ENCODE data around the gene FXYD4.

Gene FXYD4

DNA sequence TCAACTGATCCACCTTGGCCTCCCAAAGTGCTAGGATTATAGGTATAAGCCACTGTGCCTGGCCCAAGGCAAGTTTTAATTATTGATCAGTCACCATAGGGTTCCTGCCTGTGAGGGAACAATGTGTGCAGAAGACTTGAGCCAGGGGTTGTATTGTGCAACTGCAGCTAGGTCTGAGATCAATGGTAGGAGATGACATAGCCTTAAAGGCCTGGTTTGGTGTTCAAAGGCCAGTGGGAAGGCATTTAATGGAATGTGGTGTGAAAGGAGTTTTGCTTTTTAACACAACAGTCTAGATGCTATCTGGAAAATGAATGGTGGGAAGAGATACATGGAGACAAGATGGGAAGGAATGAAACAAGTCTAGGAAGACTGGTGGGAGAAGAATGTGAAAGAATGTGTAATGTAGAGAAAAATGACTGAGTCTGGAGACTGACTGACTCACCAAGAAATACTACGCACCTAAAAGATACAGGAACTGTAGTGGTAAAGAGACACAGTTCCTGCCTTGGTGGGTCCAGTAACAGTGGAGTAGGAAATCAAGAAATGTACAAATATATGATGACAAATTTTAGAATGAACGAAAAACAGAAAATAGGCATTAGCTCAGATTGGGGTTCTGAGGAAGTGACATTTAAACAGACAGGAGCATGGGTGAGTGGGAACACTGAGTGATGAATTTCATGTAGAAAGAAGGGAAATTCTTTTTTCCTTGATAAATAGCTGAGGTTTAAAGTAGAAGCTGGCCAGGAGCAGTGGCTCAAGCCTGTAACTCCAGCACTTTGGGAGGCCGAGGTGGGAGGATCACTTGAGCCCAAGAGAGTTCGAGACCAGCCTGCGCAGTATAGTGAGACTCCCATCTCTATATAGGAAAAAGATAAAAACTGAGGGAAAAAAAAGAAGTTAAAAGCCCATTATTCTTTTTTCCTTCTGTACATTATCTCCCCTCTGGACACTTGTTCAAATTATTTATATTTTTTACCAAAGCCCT lies 28.2 kb downstream of the FXYD4 start:
- Histone ChIP-seq H3K9me3 (ENCODE audit: control insufficient read depth in 5 of 5, low read length in 5 of 5) (no peaks in the 10 kb centered on the region), H3K27ac (ENCODE audit: low read depth, low read length) (peak overlapping the region; percentile 13), H3K27me3 (ENCODE audit: control insufficient read depth in 5 of 5, insufficient read depth in 4 of 5, low read length in 5 of 5) (no peaks in the 10 kb centered on the region), H3K4me3 (ENCODE audit: low read depth in 1 of 5, low read length in 5 of 5) (no peak overlapping the region), H3K36me3 (ENCODE audit: control insufficient read depth in 5 of 5, insufficient read depth in 5 of 5, low read length in 5 of 5) (peaks cover 0 to 14% (median 7%) of the 10 kb centered on the region in 5 donors), H3K4me1 (ENCODE audit: control insufficient read depth in 5 of 5, insufficient read depth in 5 of 5, low read length in 5 of 5) (peaks cover 1 to 64% (median 49%) of the 10 kb centered on the region in 5 donors), H3K9ac (ENCODE audit: low read length in 5 of 5) (no peak overlapping the region)

DNA sequence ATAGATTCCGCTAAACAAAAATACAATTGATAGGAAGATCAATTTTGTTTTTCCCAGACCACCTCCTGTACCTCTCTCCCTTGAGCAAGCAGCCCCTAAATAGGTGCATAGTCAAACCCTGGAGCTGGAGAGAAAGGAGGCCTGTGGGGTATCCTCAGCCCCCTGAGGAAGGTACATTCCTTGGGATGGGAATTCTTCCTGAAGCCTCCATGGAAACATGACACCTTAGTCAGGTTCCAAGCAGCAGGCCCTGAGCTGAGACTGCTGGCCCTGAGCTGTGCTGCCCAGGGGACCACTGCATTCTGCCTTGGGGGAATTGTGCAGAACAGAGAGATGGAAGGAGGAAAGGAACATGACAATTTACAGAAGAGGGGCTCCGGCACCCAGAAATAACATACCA lies 30.2 kb downstream of the FXYD4 start:
- Histone ChIP-seq H3K4me1 (ENCODE audit: control insufficient read depth in 5 of 5, insufficient read depth in 5 of 5, low read length in 5 of 5) (peaks cover 3 to 59% (median 51%) of the 10 kb centered on the region in 5 donors), H3K4me3 (ENCODE audit: low read depth in 1 of 5, low read length in 5 of 5) (no peak overlapping the region), H3K27me3 (ENCODE audit: control insufficient read depth in 5 of 5, insufficient read depth in 4 of 5, low read length in 5 of 5) (no peaks in the 10 kb centered on the region), H3K9me3 (ENCODE audit: control insufficient read depth in 5 of 5, low read length in 5 of 5) (no peaks in the 10 kb centered on the region), H3K36me3 (ENCODE audit: control insufficient read depth in 5 of 5, insufficient read depth in 5 of 5, low read length in 5 of 5) (peaks cover 0 to 12% (median 6%) of the 10 kb centered on the region in 5 donors), H3K27ac (ENCODE audit: low read depth, low read length) (peak overlapping the region; percentile 4), H3K9ac (ENCODE audit: low read length in 5 of 5) (peak overlapping the region in 1 of 5 donors; percentile 41)

- peak overlapping the region; percentile 4 for H3K27ac ChIP-seq (ENCODE audit: low read depth, low read length)
- no peaks in the 10 kb centered on the region for H3K9me3 ChIP-seq (ENCODE audit: control insufficient read depth in 5 of 5, low read length in 5 of 5)
- no peaks in the 10 kb centered on the region for H3K27me3 ChIP-seq (ENCODE audit: control insufficient read depth in 5 of 5, insufficient read depth in 4 of 5, low read length in 5 of 5)
- H3K4me3 ChIP-seq (ENCODE audit: low read depth in 1 of 5, low read length in 5 of 5): no peak overlapping the region
- no peak overlapping the region for H3K9ac ChIP-seq (ENCODE audit: low read length in 5 of 5)
- peaks cover 3 to 61% (median 53%) of the 10 kb centered on the region in 5 donors for H3K4me1 ChIP-seq (ENCODE audit: control insufficient read depth in 5 of 5, insufficient read depth in 5 of 5, low read length in 5 of 5)
- peaks cover 0 to 12% (median 6%) of the 10 kb centered on the region in 5 donors for H3K36me3 ChIP-seq (ENCODE audit: control insufficient read depth in 5 of 5, insufficient read depth in 5 of 5, low read length in 5 of 5)
Measured at GRCh38 chr10:43402176-43402575, 30.7 kb downstream of the FXYD4 start.

DNA sequence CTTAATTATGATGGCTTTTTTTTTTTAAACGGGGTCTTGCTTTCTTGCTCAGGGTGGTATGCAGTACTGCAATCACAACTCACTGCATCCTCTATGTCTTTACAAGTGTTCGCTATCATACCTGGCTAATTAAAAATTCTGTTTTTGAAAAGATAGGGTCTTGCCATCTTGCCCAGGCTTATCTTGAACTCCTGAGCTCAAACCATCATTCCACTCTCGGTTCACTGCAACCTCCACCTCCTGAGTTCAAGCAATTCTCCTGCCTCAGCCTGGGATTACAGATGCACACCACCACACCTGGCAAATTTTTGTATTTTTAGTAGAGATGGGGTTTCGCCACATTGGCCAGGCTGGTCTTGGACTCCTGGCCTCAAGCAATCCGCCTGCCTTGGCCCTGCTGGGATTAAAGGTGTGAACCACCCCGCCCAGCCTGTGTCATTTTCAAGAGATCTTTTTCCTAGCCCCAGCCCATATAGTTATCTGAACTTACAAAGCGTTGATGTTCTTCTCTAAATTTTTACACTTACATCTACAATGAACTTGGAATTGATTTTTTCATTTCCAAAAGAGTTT lies 31.5 kb downstream of the FXYD4 start:
- Histone ChIP-seq H3K9ac (ENCODE audit: low read length in 5 of 5) (no peak overlapping the region), H3K27me3 (ENCODE audit: control insufficient read depth in 5 of 5, insufficient read depth in 4 of 5, low read length in 5 of 5) (no peaks in the 10 kb centered on the region), H3K9me3 (ENCODE audit: control insufficient read depth in 5 of 5, low read length in 5 of 5) (no peaks in the 10 kb centered on the region), H3K4me3 (ENCODE audit: low read depth in 1 of 5, low read length in 5 of 5) (no peak overlapping the region), H3K36me3 (ENCODE audit: control insufficient read depth in 5 of 5, insufficient read depth in 5 of 5, low read length in 5 of 5) (peaks cover 0 to 12% (median 6%) of the 10 kb centered on the region in 5 donors), H3K27ac (ENCODE audit: low read depth, low read length) (no peak overlapping the region), H3K4me1 (ENCODE audit: control insufficient read depth in 5 of 5, insufficient read depth in 5 of 5, low read length in 5 of 5) (peaks cover 4 to 62% (median 53%) of the 10 kb centered on the region in 5 donors)

GRCh38 chr10:43403911-43404703 lies 32.7 kb downstream of the FXYD4 start:
- peak overlapping the region; percentile 6 for H3K27ac ChIP-seq (ENCODE audit: low read depth, low read length)
- no peaks in the 10 kb centered on the region for H3K9me3 ChIP-seq (ENCODE audit: control insufficient read depth in 5 of 5, low read length in 5 of 5)
- no peak overlapping the region for H3K4me3 ChIP-seq (ENCODE audit: low read depth in 1 of 5, low read length in 5 of 5)
- H3K27me3 ChIP-seq (ENCODE audit: control insufficient read depth in 5 of 5, insufficient read depth in 4 of 5, low read length in 5 of 5): no peaks in the 10 kb centered on the region
- H3K4me1 ChIP-seq (ENCODE audit: control insufficient read depth in 5 of 5, insufficient read depth in 5 of 5, low read length in 5 of 5): peaks cover 3 to 60% (median 48%) of the 10 kb centered on the region in 5 donors
- H3K9ac ChIP-seq (ENCODE audit: low read length in 5 of 5): no peak overlapping the region
- peaks cover 0 to 8% (median 6%) of the 10 kb centered on the region in 5 donors for H3K36me3 ChIP-seq (ENCODE audit: control insufficient read depth in 5 of 5, insufficient read depth in 5 of 5, low read length in 5 of 5)

- Histone ChIP-seq H3K27ac (ENCODE audit: low read depth, low read length) (peak overlapping the region; percentile 6), H3K9ac (ENCODE audit: low read length in 5 of 5) (no peak overlapping the region), H3K36me3 (ENCODE audit: control insufficient read depth in 5 of 5, insufficient read depth in 5 of 5, low read length in 5 of 5) (peaks cover 0 to 3% (median 3%) of the 10 kb centered on the region in 5 donors), H3K4me3 (ENCODE audit: low read depth in 1 of 5, low read length in 5 of 5) (no peak overlapping the region), H3K4me1 (ENCODE audit: control insufficient read depth in 5 of 5, insufficient read depth in 5 of 5, low read length in 5 of 5) (peaks cover 3 to 59% (median 46%) of the 10 kb centered on the region in 5 donors), H3K9me3 (ENCODE audit: control insufficient read depth in 5 of 5, low read length in 5 of 5) (no peaks in the 10 kb centered on the region), H3K27me3 (ENCODE audit: control insufficient read depth in 5 of 5, insufficient read depth in 4 of 5, low read length in 5 of 5) (no peaks in the 10 kb centered on the region)
Measured at GRCh38 chr10:43404704-43405084, 33.3 kb downstream of the FXYD4 start.

- Histone ChIP-seq H3K27ac (ENCODE audit: low read depth, low read length) (peak overlapping the region; percentile 99), H3K9me3 (ENCODE audit: control insufficient read depth in 5 of 5, low read length in 5 of 5) (no peaks in the 10 kb centered on the region), H3K4me3 (ENCODE audit: low read depth in 1 of 5, low read length in 5 of 5) (peak overlapping the region; percentile 70 to 86 (median 78)), H3K4me1 (ENCODE audit: control insufficient read depth in 5 of 5, insufficient read depth in 5 of 5, low read length in 5 of 5) (peaks cover 3 to 57% (median 40%) of the 10 kb centered on the region in 5 donors), H3K9ac (ENCODE audit: low read length in 5 of 5) (peak overlapping the region; percentile 77 to 99 (median 96)), H3K36me3 (ENCODE audit: control insufficient read depth in 5 of 5, insufficient read depth in 5 of 5, low read length in 5 of 5) (peaks cover 0 to 3% (median 0%) of the 10 kb centered on the region in 5 donors), H3K27me3 (ENCODE audit: control insufficient read depth in 5 of 5, insufficient read depth in 4 of 5, low read length in 5 of 5) (no peaks in the 10 kb centered on the region)
Measured at GRCh38 chr10:43407148-43407575, 35.7 kb downstream of the FXYD4 start.

- H3K9me3 ChIP-seq (ENCODE audit: control insufficient read depth in 5 of 5, low read length in 5 of 5): no peaks in the 10 kb centered on the region
- peak overlapping the region; percentile 77 to 99 (median 96) for H3K9ac ChIP-seq (ENCODE audit: low read length in 5 of 5)
- H3K36me3 ChIP-seq (ENCODE audit: control insufficient read depth in 5 of 5, insufficient read depth in 5 of 5, low read length in 5 of 5): peaks cover 0 to 3% (median 0%) of the 10 kb centered on the region in 5 donors
- H3K4me3 ChIP-seq (ENCODE audit: low read depth in 1 of 5, low read length in 5 of 5): peak overlapping the region; percentile 68 to 86 (median 78)
- H3K27ac ChIP-seq (ENCODE audit: low read depth, low read length): peak overlapping the region; percentile 99
- peaks cover 3 to 57% (median 37%) of the 10 kb centered on the region in 5 donors for H3K4me1 ChIP-seq (ENCODE audit: control insufficient read depth in 5 of 5, insufficient read depth in 5 of 5, low read length in 5 of 5)
- H3K27me3 ChIP-seq (ENCODE audit: control insufficient read depth in 5 of 5, insufficient read depth in 4 of 5, low read length in 5 of 5): no peaks in the 10 kb centered on the region
Measured at GRCh38 chr10:43407576-43408330, 36.3 kb downstream of the FXYD4 start.

DNA sequence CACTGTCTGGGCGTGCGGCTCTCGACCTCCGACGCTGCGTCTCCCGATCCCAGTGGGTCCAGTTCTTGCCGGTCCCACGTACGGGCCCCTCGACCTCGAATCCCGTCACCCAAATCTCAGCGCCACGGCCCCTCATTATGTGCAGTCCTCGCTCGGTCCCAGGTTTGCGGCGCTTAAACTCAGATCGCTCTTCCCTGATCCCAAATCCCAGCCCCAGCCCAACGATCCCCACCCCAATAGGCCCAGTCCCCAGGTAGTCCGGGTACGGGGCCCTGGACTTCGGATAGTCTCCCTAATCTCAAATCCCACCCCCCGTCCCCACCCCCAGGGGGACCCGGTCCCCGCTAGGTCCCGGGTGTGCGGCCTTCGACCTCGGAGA lies 36.9 kb downstream of the FXYD4 start:
- no peaks in the 10 kb centered on the region for H3K9me3 ChIP-seq (ENCODE audit: control insufficient read depth in 5 of 5, low read length in 5 of 5)
- H3K36me3 ChIP-seq (ENCODE audit: control insufficient read depth in 5 of 5, insufficient read depth in 5 of 5, low read length in 5 of 5): peaks cover 0 to 3% (median 0%) of the 10 kb centered on the region in 5 donors
- no peaks in the 10 kb centered on the region for H3K27me3 ChIP-seq (ENCODE audit: control insufficient read depth in 5 of 5, insufficient read depth in 4 of 5, low read length in 5 of 5)
- H3K9ac ChIP-seq (ENCODE audit: low read length in 5 of 5): peak overlapping the region in 4 of 5 donors; percentile 92 to 99 (median 96)
- peak overlapping the region; percentile 59 to 86 (median 78) for H3K4me3 ChIP-seq (ENCODE audit: low read depth in 1 of 5, low read length in 5 of 5)
- H3K4me1 ChIP-seq (ENCODE audit: control insufficient read depth in 5 of 5, insufficient read depth in 5 of 5, low read length in 5 of 5): peaks cover 3 to 57% (median 36%) of the 10 kb centered on the region in 5 donors
- peak overlapping the region; percentile 99 for H3K27ac ChIP-seq (ENCODE audit: low read depth, low read length)
